ENCODE results near the gene RARB.

GRCh38 chr3:25576146-25576545 lies 148.1 kb downstream of the RARB start:
- TF ChIP-seq CTCF (IDR thresholded peaks at IDR 0.05; ENCODE audit: low read length): no peak
- TF ChIP-seq EZH2 (IDR thresholded peaks at IDR 0.05; ENCODE audit: borderline replicate concordance, low read length): no peak
